IPS-11a (cell line): ENCODE results near the gene NETO1.

Experiments used
- H3K4me3 ChIP-seq: one replicate; pipeline ENCODE4 v1.5.1; 2013; ENCODE audit warnings: low read depth, low read length, control low read depth

Gene NETO1

GRCh38 chr18:72846736-72847533 lies 20.9 kb downstream of the NETO1 start:
- no peak overlapping the region for H3K4me3 ChIP-seq

DNA sequence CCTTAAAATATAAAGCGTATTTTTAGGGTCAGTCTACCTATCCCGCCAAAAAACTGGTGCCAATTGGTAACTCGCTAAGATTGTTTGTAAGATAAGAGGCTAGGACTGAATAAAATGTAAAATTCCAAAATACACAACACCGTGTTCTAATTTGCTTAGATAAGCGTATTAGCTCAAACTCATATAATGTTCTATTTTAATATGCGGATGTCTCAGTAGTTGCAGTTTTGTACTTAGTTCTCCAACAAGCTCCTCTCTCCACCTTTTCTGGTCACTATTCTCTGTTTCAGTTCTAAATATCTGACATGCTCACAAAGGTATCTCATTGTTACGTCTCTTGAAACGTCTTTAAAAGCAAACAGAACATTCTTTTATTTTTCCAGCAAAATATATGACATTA lies 24.0 kb downstream of the NETO1 start:
- no peak overlapping the region for H3K4me3 ChIP-seq

GRCh38 chr18:72840109-72840508 lies 27.7 kb downstream of the NETO1 start:
- H3K4me3 ChIP-seq: no peak overlapping the region

- no peak overlapping the region for H3K4me3 ChIP-seq
Measured at GRCh38 chr18:72834731-72835130, 33.1 kb downstream of the NETO1 start.

DNA sequence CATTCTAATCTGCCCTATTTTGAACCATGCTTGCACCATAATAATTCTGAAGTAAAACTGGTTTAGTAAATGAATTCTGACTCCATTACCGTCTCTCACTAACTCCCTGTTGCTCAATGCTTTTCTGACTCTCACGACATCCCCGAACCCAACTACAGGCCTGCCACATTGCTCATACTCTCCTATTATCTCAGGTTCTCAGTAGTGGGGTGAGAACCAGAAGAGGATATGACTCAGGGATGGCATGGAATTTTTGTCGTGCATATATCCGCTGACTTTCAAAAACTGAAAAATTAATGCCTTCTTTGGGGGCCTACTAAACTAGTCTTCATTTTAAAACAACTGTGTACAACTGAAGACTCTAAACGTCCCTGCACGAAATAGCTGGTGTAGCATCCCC lies 34.3 kb downstream of the NETO1 start:
- no peak overlapping the region for H3K4me3 ChIP-seq

DNA sequence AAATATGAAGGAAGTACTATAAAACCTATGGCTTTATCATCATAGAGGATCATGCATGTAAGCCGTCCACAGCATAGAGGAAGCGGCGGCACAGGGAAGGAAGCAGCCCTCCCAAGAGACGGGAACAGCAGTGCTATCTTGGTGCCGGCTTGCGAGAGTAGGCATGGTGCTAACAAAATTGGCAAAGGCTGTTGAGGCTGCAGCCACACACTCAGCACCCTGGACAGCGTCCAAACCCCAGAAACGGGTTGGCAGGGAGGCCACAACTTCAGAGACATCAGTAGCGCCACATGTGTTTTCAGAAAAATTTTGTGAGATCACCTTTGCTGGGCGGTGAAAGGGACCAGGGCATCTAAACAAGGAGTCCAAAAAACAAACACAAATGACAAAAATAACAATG lies 37.7 kb downstream of the NETO1 start:
- no peak overlapping the region for H3K4me3 ChIP-seq

GRCh38 chr18:72828601-72829000 lies 39.2 kb downstream of the NETO1 start:
- no peak overlapping the region for H3K4me3 ChIP-seq

DNA sequence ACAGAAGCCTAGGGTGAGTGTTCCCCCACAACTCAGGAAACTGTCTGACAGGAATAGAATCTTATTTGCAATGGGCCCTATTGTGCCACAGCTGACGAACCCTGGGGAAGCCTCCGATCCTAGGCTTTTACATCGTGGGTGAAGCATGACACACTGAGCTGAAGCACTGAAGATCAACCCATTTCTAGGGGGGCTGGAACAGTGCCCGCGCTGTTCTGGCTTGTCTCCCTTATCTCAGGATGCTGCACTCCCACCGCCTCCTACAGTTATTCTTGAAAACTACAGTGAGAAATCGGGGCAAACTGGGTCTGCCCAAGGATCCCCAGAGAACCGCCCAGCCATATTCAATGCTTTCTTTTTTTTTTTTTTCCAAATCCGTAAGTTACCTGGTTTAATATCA lies 41.1 kb downstream of the NETO1 start:
- no peak overlapping the region for H3K4me3 ChIP-seq

GRCh38 chr18:72823345-72823744 lies 44.4 kb downstream of the NETO1 start:
- H3K4me3 ChIP-seq: no peak overlapping the region

DNA sequence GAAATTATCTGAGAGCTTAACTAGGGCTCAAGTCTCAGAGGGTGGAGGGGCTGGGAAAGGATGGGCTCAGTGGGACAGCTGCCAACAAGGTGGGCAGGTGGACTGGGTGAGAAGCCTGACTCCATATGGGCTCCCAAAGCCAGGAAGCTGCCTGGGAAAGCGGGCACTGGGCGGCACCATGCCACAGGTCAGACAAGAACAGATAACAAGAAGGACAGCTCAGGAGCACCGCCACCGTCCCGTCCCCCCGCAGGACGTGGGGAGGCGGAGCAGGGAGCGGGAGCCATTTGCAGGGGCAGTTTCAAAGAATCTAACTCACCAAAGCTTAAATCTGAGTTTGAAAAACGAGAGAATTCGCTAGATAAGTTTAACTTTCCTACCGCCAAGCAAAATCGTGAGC lies 45.6 kb downstream of the NETO1 start:
- no peak overlapping the region for H3K4me3 ChIP-seq

- H3K4me3 ChIP-seq: no peak overlapping the region
Measured at GRCh38 chr18:72820571-72820970, 47.2 kb downstream of the NETO1 start.

- H3K4me3 ChIP-seq: no peak overlapping the region
Measured at GRCh38 chr18:72819050-72819449, 48.7 kb downstream of the NETO1 start.

- H3K4me3 ChIP-seq: no peak overlapping the region
Measured at GRCh38 chr18:72811047-72811446, 56.7 kb downstream of the NETO1 start.

DNA sequence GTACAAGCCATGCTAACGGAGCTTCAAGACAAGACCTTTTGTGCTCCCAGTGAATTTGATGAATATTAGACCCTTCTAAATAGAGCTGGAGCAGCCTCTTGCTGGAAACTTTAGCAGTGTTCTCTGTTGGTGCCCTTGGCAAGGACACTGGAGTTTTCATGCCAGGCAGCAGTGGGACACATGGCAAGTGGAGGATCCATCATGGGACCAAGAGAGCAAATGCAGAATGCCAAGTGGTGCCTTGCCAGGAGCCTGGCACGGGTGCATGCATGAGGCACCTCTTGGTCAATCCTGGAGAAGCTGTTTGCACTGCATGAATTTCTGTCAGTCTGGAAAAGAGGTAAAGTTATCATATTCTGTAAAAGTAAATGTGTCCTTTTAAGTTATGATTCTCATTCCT lies 59.1 kb downstream of the NETO1 start:
- no peak overlapping the region for H3K4me3 ChIP-seq

DNA sequence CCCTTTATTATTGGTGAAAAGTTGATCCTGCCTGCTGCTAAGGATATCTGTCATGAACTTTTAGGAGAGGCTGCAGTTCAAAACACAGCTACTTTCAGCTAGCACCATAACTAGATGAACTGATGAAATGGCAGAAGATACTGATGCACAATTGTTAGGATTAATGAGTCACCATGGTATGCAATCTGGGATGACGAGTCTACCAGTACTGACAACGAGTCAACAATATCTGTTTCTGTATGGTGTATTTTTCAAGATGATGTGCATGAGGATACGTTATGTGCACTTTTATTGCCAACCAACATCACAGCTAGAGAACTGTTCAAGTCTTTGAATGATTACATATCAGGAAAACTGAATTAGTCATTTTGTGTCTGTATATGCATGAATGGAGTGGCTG lies 68.7 kb downstream of the NETO1 start:
- H3K4me3 ChIP-seq: no peak overlapping the region

- H3K4me3 ChIP-seq: no peak overlapping the region
Measured at GRCh38 chr18:72783530-72783929, 84.3 kb downstream of the NETO1 start.

GRCh38 chr18:72774914-72775313 lies 92.9 kb downstream of the NETO1 start:
- no peak overlapping the region for H3K4me3 ChIP-seq

DNA sequence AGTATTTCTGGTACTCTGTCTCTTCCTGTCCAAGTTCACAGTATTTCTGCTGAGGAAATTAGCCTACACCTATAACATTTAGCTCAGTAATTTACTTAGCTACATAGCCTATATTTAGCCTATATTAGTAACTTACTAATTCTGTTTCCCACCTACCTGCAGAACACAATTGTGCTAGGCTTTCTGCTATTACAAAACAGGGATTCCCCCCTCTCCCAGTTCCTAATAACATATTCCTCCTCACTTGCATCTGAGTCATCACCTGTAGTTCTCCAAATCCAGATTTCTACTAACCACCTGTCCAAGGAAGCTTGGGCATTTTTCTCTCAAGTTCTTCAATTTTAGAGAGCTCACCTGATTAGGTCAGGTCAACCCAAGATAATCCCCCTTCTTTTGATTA lies 94.9 kb downstream of the NETO1 start:
- no peak overlapping the region for H3K4me3 ChIP-seq

DNA sequence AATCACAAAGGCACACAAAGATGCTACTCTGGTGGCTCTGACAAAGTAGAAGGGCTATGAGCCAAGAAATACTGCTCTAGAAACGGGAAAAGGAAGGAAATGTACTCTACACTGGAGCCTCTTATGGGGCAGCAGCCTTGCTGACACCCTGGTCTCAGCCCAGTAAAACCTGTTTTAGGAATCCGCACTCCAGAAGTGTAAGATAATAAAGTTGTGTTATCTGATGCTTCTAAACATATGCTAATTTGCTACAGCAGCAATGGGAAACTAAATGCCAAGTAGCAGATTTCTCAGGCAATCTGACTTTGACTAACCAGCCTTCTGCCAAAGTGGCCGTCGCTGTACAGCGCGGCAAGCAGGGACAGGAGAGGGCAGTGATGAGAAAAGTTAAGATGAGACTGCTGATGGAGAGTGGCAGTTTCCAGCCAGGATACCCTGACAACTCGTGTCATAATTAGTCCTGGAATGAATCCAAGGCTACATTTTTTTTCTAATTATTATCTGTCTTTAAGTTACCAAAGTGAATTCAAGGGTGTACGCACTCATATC lies 99.0 kb downstream of the NETO1 start:
- no peak overlapping the region for H3K4me3 ChIP-seq

GRCh38 chr18:72762515-72763122 lies 105.2 kb downstream of the NETO1 start:
- no peak overlapping the region for H3K4me3 ChIP-seq

GRCh38 chr18:72752220-72752619 lies 115.6 kb downstream of the NETO1 start:
- H3K4me3 ChIP-seq: no peak overlapping the region

- H3K4me3 ChIP-seq: no peak overlapping the region
Measured at GRCh38 chr18:72742002-72742401, 125.8 kb downstream of the NETO1 start.
